Loucy (cell line): Measurements from ENCODE around the gene ARHGEF10L.

Experiments used
- CTCF ChIP-seq: fragments of 200-600 bp; sonication (generic); conservative IDR thresholded peaks from 2 replicates; pipeline ENCODE4 v1.5.1; 2014; ENCODE audit warnings: mild to moderate bottlenecking, antibody characterized with exemption, low read length
- EZH2phosphoT487 ChIP-seq: fragments of 200-600 bp; IDR thresholded peaks from 2 replicates; pipeline ENCODE4 v1.6.1; 2018; ENCODE audit warnings: antibody characterized with exemption, mild to moderate bottlenecking, moderate library complexity, borderline replicate concordance

GRCh38 chr1:17531343-17531681, 8.2 kb upstream of the ARHGEF10L start:
- no peak for TF ChIP-seq CTCF
- TF ChIP-seq EZH2phosphoT487, result no peak
